ENCODE data around the gene ELOVL7. TPM values are rescaled to one million over a fixed set of nuclear protein-coding genes. Genes with fewer than 3 reads are reported as not detected.

The ELOVL7 gene
- total and polyA plus RNA-seq, 4 donors = 0.21 to 2.3 (median 0.76) TPM

DNA sequence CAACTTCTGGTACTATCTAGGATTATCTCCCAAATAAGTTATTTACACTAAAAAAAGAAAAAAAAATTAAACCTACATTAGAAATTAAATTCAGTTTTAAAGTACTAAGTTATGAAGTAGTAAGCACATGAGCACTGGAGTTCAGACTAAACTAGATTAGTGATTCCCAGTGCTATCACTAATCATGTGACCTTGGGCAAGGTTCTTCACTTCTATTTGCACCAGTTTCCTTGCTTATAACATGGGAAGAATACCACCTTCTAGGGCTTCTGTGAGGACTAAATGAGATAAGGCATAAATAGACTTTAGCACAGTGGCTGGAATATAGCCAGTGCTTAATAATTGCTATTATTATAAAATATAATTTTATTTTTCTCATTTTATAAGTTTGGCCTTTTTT is 10.5 kb downstream of the ELOVL7 start:
- no peak for DNase-seq (ENCODE audit: low spot score)
- Histone ChIP-seq H3K27me3 (ENCODE audit: control insufficient read depth in 4 of 4, insufficient read depth in 4 of 4, low read length in 3 of 4) (peaks cover 0 to 5% (median 0%) of the 10 kb centered on the region in 4 donors), H3K4me1 (ENCODE audit: control insufficient read depth in 4 of 4, insufficient read depth in 4 of 4, low read length in 3 of 4) (no peaks in the 10 kb centered on the region), H3K36me3 (ENCODE audit: control insufficient read depth in 4 of 4, insufficient read depth in 3 of 4, low read depth in 1 of 4, low read length in 3 of 4) (no peaks in the 10 kb centered on the region), H3K9me3 (ENCODE audit: control insufficient read depth in 4 of 4, low read length in 3 of 4) (no peaks in the 10 kb centered on the region), H3K4me3 (ENCODE audit: low read depth in 1 of 3, low read length in 3 of 3) (no peak overlapping the region), H3K9ac (ENCODE audit: low read depth in 1 of 2, low read length in 2 of 2) (no peak overlapping the region), H3K27ac (ENCODE audit: low read depth in 1 of 2, low read length in 2 of 2) (no peak overlapping the region)
- TF ChIP-seq GABPA (IDR thresholded peaks at IDR 0.05 in 1 of 2, conservative IDR thresholded peaks at IDR 0.05 in 1 of 2) (no peak), RAD21 (IDR thresholded peaks at IDR 0.05) (no peak), RXRA (IDR thresholded peaks at IDR 0.05) (no peak), ZBTB33 (IDR thresholded peaks at IDR 0.05) (no peak), FOXA1 (IDR thresholded peaks at IDR 0.05) (no peak), JUND (IDR thresholded peaks at IDR 0.05) (no peak), NR2F2 (IDR thresholded peaks at IDR 0.05) (no peak), HNF4G (IDR thresholded peaks at IDR 0.05) (no peak), HNF4A (conservative IDR thresholded peaks at IDR 0.05) (no peak), EGR1 (IDR thresholded peaks at IDR 0.05; ENCODE audit: low read depth in 2 of 2) (no peak), YY1 (IDR thresholded peaks at IDR 0.05) (no peak), SP1 (IDR thresholded peaks at IDR 0.05) (no peak)
- TF ChIP-seq, protein P1, sequence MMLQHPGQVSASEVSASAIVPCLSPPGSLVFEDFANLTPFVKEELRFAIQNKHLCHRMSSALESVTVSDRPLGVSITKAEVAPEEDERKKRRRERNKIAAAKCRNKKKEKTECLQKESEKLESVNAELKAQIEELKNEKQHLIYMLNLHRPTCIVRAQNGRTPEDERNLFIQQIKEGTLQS (IDR thresholded peaks at IDR 0.05) = no peak
- TF ChIP-seq, protein P2, sequence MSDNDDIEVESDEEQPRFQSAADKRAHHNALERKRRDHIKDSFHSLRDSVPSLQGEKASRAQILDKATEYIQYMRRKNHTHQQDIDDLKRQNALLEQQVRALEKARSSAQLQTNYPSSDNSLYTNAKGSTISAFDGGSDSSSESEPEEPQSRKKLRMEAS (IDR thresholded peaks at IDR 0.05) = no peak

DNA sequence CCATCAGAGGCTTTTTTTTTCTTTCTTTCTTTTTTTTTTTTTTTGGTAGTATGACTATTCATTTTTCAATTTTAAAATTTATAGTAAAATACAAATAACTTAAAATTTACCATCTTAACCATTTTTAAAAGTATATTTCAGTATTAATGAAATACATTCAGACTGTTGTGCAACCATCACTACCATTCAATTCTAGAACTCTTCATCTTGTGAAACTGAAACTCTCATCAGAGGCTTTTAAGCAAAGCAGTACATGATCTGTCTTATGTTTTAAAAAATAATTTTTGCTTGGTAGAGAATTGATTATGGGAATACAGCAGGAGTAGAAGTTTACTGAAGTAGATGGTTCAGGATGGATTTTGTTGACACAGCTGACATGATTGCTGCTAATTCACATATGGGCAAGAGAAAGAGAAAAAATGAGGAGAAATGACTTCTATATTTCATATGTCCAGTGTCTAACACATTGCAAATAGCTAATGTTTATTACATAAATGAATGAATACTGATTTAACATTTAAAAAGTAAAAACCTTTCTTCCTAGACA is 13.4 kb downstream of the ELOVL7 start:
- DNase-seq (ENCODE audit: low spot score) = no peak
- peaks cover 0 to 5% (median 0%) of the 10 kb centered on the region in 4 donors for H3K27me3 ChIP-seq (ENCODE audit: control insufficient read depth in 4 of 4, insufficient read depth in 4 of 4, low read length in 3 of 4)

More for the DNA sequence above, 13.4 kb downstream of the ELOVL7 start:
- no peaks in the 10 kb centered on the region for H3K9me3 ChIP-seq (ENCODE audit: control insufficient read depth in 4 of 4, low read length in 3 of 4)
- H3K36me3 ChIP-seq (ENCODE audit: control insufficient read depth in 4 of 4, insufficient read depth in 3 of 4, low read depth in 1 of 4, low read length in 3 of 4) = no peaks in the 10 kb centered on the region
- no peaks in the 10 kb centered on the region for H3K4me1 ChIP-seq (ENCODE audit: control insufficient read depth in 4 of 4, insufficient read depth in 4 of 4, low read length in 3 of 4)
- no peak overlapping the region for H3K27ac ChIP-seq (ENCODE audit: low read depth in 1 of 2, low read length in 2 of 2)
- no peak overlapping the region for H3K9ac ChIP-seq (ENCODE audit: low read depth in 1 of 2, low read length in 2 of 2)
- H3K4me3 ChIP-seq (ENCODE audit: low read depth in 1 of 3, low read length in 3 of 3) = no peak overlapping the region
- TF ChIP-seq, protein P1 (IDR thresholded peaks at IDR 0.05) = no peak
- TF ChIP-seq REST (IDR thresholded peaks at IDR 0.05) (no peak), TAF1 (conservative IDR thresholded peaks at IDR 0.05) (no peak), JUND (IDR thresholded peaks at IDR 0.05) (no peak), SP1 (IDR thresholded peaks at IDR 0.05) (no peak), FOXA1 (IDR thresholded peaks at IDR 0.05) (no peak), ZBTB33 (IDR thresholded peaks at IDR 0.05) (no peak), RAD21 (IDR thresholded peaks at IDR 0.05) (no peak), GABPA (IDR thresholded peaks at IDR 0.05 in 1 of 2, conservative IDR thresholded peaks at IDR 0.05 in 1 of 2) (no peak), YY1 (IDR thresholded peaks at IDR 0.05) (no peak), NR2F2 (IDR thresholded peaks at IDR 0.05) (no peak), CTCF (IDR thresholded peaks at IDR 0.05; ENCODE audit: low read depth, low read length, missing input control) (no peak), EGR1 (IDR thresholded peaks at IDR 0.05; ENCODE audit: low read depth in 2 of 2) (no peak)
- TF ChIP-seq, protein P2 (IDR thresholded peaks at IDR 0.05) = no peak
